ENCODE results near the gene C6orf132.

Gene C6orf132

GRCh38 chr6:42184475-42184874 lies 42.1 kb upstream of the C6orf132 start:
- Histone ChIP-seq H3K14ac (ENCODE audit: low read length) (no peak overlapping the region), H3K27me3 (ENCODE audit: insufficient read depth, low read length) (no peaks in the 10 kb centered on the region), H4K8ac (ENCODE audit: low read depth, low read length) (no peak overlapping the region), H2AFZ (ENCODE audit: insufficient read depth, low read length, poor library complexity) (no peak overlapping the region), H3K36me3 (ENCODE audit: control insufficient read depth in 1 of 2, insufficient read depth in 2 of 2, low read length in 2 of 2) (no peaks in the 10 kb centered on the region), H3K79me2 (ENCODE audit: control insufficient read depth, insufficient read depth, low read length, poor library complexity) (no peaks in the 10 kb centered on the region), H2BK120ac (ENCODE audit: insufficient read depth, low read length, poor library complexity) (no peak overlapping the region), H3K27ac (ENCODE audit: low read depth, low read length) (no peak overlapping the region), H3K4me3 (ENCODE audit: low read depth, low read length) (no peak overlapping the region), H3K4ac (ENCODE audit: low read depth, low read length) (no peak overlapping the region), H3K9me3 (ENCODE audit: insufficient read depth, low read depth, low read length) (no peaks in the 10 kb centered on the region), H2BK5ac (ENCODE audit: low read depth, low read length, poor library complexity) (no peak overlapping the region), H3K9ac (ENCODE audit: low read length) (no peak overlapping the region), H3K4me2 (ENCODE audit: low read length) (no peak overlapping the region), H3K18ac (ENCODE audit: low read length) (no peak overlapping the region), H3K4me1 (ENCODE audit: control insufficient read depth in 1 of 2, insufficient read depth in 2 of 2, low read length in 2 of 2) (peaks cover 2 to 7% of the 10 kb centered on the region in 2 experiments), H2AK5ac (ENCODE audit: low read length) (no peak overlapping the region), H4K12ac (ENCODE audit: low read depth, low read length) (no peak overlapping the region), H3K23ac (ENCODE audit: low read length) (no peak overlapping the region), H4K91ac (ENCODE audit: low read depth, low read length) (no peak overlapping the region), H3K79me1 (ENCODE audit: low read length) (peaks cover under 1% of the 10 kb centered on the region), H2BK12ac (ENCODE audit: low read length) (no peak overlapping the region)
- WGBS (ENCODE audit: extremely low coverage, insufficient coverage, insufficient read length): no CpG with 5 or more reads among the region's 4 CpGs
- DNase-seq: no peak

GRCh38 chr6:42182101-42182500 lies 39.7 kb upstream of the C6orf132 start:
- Histone ChIP-seq H4K12ac (ENCODE audit: low read depth, low read length) (no peak overlapping the region), H3K4ac (ENCODE audit: low read depth, low read length) (no peak overlapping the region), H3K27me3 (ENCODE audit: insufficient read depth, low read length) (no peaks in the 10 kb centered on the region), H2AK5ac (ENCODE audit: low read length) (no peak overlapping the region), H3K18ac (ENCODE audit: low read length) (no peak overlapping the region), H3K4me1 (ENCODE audit: control insufficient read depth in 1 of 2, insufficient read depth in 2 of 2, low read length in 2 of 2) (peaks cover 17 to 23% of the 10 kb centered on the region in 2 experiments), H3K79me1 (ENCODE audit: low read length) (peaks cover 5% of the 10 kb centered on the region), H3K79me2 (ENCODE audit: control insufficient read depth, insufficient read depth, low read length, poor library complexity) (no peaks in the 10 kb centered on the region), H2AFZ (ENCODE audit: insufficient read depth, low read length, poor library complexity) (no peak overlapping the region), H2BK5ac (ENCODE audit: low read depth, low read length, poor library complexity) (no peak overlapping the region), H3K4me3 (ENCODE audit: low read depth, low read length) (no peak overlapping the region), H3K27ac (ENCODE audit: low read depth, low read length) (no peak overlapping the region), H3K4me2 (ENCODE audit: low read length) (no peak overlapping the region), H2BK120ac (ENCODE audit: insufficient read depth, low read length, poor library complexity) (no peak overlapping the region), H4K91ac (ENCODE audit: low read depth, low read length) (no peak overlapping the region), H3K14ac (ENCODE audit: low read length) (no peak overlapping the region), H3K9ac (ENCODE audit: low read length) (no peak overlapping the region), H3K9me3 (ENCODE audit: insufficient read depth, low read depth, low read length) (no peaks in the 10 kb centered on the region), H3K36me3 (ENCODE audit: control insufficient read depth in 1 of 2, insufficient read depth in 2 of 2, low read length in 2 of 2) (no peaks in the 10 kb centered on the region), H3K23ac (ENCODE audit: low read length) (no peak overlapping the region), H4K8ac (ENCODE audit: low read depth, low read length) (no peak overlapping the region), H2BK12ac (ENCODE audit: low read length) (no peak overlapping the region)
- no CpG with 5 or more reads among the region's 5 CpGs for WGBS (ENCODE audit: extremely low coverage, insufficient coverage, insufficient read length)
- DNase-seq: no peak

GRCh38 chr6:42179945-42180313 lies 37.5 kb upstream of the C6orf132 start:
- peak overlapping the region; percentile 29 for H3K27ac ChIP-seq (ENCODE audit: low read depth, low read length)
- H3K9ac ChIP-seq (ENCODE audit: low read length): no peak overlapping the region
- no peak overlapping the region for H3K4ac ChIP-seq (ENCODE audit: low read depth, low read length)
- H3K23ac ChIP-seq (ENCODE audit: low read length): no peak overlapping the region
- no peak overlapping the region for H3K14ac ChIP-seq (ENCODE audit: low read length)
- no peaks in the 10 kb centered on the region for H3K79me2 ChIP-seq (ENCODE audit: control insufficient read depth, insufficient read depth, low read length, poor library complexity)
- H4K12ac ChIP-seq (ENCODE audit: low read depth, low read length): no peak overlapping the region
- no peaks in the 10 kb centered on the region for H3K36me3 ChIP-seq (ENCODE audit: control insufficient read depth in 1 of 2, insufficient read depth in 2 of 2, low read length in 2 of 2)
- no peak overlapping the region for H3K4me2 ChIP-seq (ENCODE audit: low read length)
- no peak overlapping the region for H2AK5ac ChIP-seq (ENCODE audit: low read length)
- peaks cover 17 to 23% of the 10 kb centered on the region in 2 experiments for H3K4me1 ChIP-seq (ENCODE audit: control insufficient read depth in 1 of 2, insufficient read depth in 2 of 2, low read length in 2 of 2)
- H2BK5ac ChIP-seq (ENCODE audit: low read depth, low read length, poor library complexity): no peak overlapping the region
- no peak for DNase-seq
- H3K79me1 ChIP-seq (ENCODE audit: low read length): peaks cover 5% of the 10 kb centered on the region
- no peaks in the 10 kb centered on the region for H3K9me3 ChIP-seq (ENCODE audit: insufficient read depth, low read depth, low read length)
- no peak overlapping the region for H2BK12ac ChIP-seq (ENCODE audit: low read length)
- H4K8ac ChIP-seq (ENCODE audit: low read depth, low read length): no peak overlapping the region
- H3K4me3 ChIP-seq (ENCODE audit: low read depth, low read length): no peak overlapping the region
- no peaks in the 10 kb centered on the region for H3K27me3 ChIP-seq (ENCODE audit: insufficient read depth, low read length)
- H2BK120ac ChIP-seq (ENCODE audit: insufficient read depth, low read length, poor library complexity): no peak overlapping the region
- no peak overlapping the region for H2AFZ ChIP-seq (ENCODE audit: insufficient read depth, low read length, poor library complexity)
- no peak overlapping the region for H3K18ac ChIP-seq (ENCODE audit: low read length)
- WGBS (ENCODE audit: extremely low coverage, insufficient coverage, insufficient read length): no CpG with 5 or more reads among the region's 3 CpGs
- H4K91ac ChIP-seq (ENCODE audit: low read depth, low read length): no peak overlapping the region

- Histone ChIP-seq H3K9ac (ENCODE audit: low read length) (no peak overlapping the region), H3K27me3 (ENCODE audit: insufficient read depth, low read length) (no peaks in the 10 kb centered on the region)
Observed at GRCh38 chr6:42179261-42179944, 37.0 kb upstream of the C6orf132 start.

More at GRCh38 chr6:42179261-42179944, 37.0 kb upstream of the C6orf132 start:
- Histone ChIP-seq H4K8ac (ENCODE audit: low read depth, low read length) (peak overlapping the region; percentile 71), H3K4me3 (ENCODE audit: low read depth, low read length) (no peak overlapping the region), H3K79me2 (ENCODE audit: control insufficient read depth, insufficient read depth, low read length, poor library complexity) (no peaks in the 10 kb centered on the region), H3K79me1 (ENCODE audit: low read length) (peaks cover 5% of the 10 kb centered on the region), H2BK120ac (ENCODE audit: insufficient read depth, low read length, poor library complexity) (peak overlapping the region; percentile 70), H3K4ac (ENCODE audit: low read depth, low read length) (peak overlapping the region; percentile 21), H3K9me3 (ENCODE audit: insufficient read depth, low read depth, low read length) (no peaks in the 10 kb centered on the region), H2BK12ac (ENCODE audit: low read length) (peak overlapping the region; percentile 93), H3K36me3 (ENCODE audit: control insufficient read depth in 1 of 2, insufficient read depth in 2 of 2, low read length in 2 of 2) (no peaks in the 10 kb centered on the region), H3K4me2 (ENCODE audit: low read length) (no peak overlapping the region), H4K91ac (ENCODE audit: low read depth, low read length) (peak overlapping the region; percentile 39), H3K14ac (ENCODE audit: low read length) (peak overlapping the region; percentile 8), H4K12ac (ENCODE audit: low read depth, low read length) (no peak overlapping the region), H3K18ac (ENCODE audit: low read length) (peak overlapping the region; percentile 57), H2BK5ac (ENCODE audit: low read depth, low read length, poor library complexity) (no peak overlapping the region), H3K23ac (ENCODE audit: low read length) (no peak overlapping the region), H3K4me1 (ENCODE audit: control insufficient read depth in 1 of 2, insufficient read depth in 2 of 2, low read length in 2 of 2) (peaks cover 17 to 23% of the 10 kb centered on the region in 2 experiments), H2AFZ (ENCODE audit: insufficient read depth, low read length, poor library complexity) (no peak overlapping the region), H3K27ac (ENCODE audit: low read depth, low read length) (peak overlapping the region; percentile 29), H2AK5ac (ENCODE audit: low read length) (peak overlapping the region; percentile 82)
- DNase-seq: no peak
- no CpG with 5 or more reads among the region's 20 CpGs for WGBS (ENCODE audit: extremely low coverage, insufficient coverage, insufficient read length)
